ENCODE measurements around the gene EEF1G.
"Not testable (repeated sequence)": the region's sequence is repeated elsewhere in the genome, so short reads cannot be mapped to it uniquely, and the experiment has no call there.

Gene EEF1G

DNA sequence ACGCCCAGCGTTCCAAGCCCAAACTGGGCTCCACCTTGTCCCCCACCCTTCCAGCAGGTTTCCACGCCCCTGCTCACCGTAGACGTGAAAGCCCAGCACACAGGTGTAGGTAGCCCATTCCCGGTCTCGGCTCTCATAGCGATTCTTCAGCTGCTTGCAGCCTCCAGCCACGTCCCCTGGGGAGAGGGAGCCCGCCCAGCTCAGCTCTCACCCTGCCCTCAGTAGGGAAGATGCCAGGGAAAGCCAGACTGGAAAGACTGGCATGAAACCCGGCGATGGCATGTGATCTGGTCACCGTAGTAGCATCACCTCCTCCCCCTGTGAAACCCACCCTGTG lies 29.3 kb upstream of the EEF1G start:
- no peak for DNase-seq

DNA sequence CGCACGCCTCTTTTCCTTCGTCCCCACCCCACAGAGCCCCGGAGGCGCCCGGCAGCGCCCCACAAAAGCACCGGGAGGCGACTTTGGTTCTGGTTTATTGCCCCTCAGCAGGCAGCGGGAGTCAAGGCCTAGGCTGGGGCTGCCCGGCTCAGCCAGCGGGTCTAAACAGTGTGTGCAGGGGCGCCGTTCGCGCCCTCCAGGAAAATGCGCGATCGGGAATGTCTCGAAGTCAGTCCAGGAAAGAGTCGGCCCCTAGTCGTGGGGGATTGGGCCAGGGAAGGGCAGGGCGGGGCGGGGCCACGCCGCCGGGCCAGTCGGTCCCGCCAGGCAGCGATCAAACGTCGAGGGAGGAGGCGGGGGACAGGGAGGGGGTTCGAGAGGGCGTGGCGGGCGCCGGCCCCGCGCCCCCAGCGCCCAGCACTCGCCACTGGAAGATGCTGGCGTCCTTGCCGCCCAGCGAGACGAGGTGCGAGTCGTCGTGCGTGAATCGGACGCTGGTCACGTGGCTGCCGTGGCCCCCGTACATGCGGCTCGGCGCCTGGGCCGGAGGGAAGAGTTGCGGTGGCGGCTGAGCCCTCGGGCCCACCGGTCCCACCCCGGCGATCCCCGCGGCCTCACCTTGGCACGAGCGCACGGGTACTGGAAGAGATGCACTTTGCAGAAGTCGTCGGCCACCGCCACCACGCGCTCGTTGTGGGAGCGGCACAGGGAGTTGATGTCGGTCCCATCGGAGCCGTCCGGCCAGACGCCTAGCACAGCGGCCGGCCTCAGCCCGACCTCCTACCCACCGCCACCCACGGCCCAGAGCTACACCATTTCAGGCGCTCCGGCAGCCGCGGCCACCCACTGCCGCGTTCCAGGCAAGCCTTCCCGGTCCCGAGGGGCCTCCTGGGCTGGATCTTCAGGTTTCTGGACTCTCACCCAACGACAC lies 28.7 kb upstream of the EEF1G start:
- no peak for DNase-seq

DNA sequence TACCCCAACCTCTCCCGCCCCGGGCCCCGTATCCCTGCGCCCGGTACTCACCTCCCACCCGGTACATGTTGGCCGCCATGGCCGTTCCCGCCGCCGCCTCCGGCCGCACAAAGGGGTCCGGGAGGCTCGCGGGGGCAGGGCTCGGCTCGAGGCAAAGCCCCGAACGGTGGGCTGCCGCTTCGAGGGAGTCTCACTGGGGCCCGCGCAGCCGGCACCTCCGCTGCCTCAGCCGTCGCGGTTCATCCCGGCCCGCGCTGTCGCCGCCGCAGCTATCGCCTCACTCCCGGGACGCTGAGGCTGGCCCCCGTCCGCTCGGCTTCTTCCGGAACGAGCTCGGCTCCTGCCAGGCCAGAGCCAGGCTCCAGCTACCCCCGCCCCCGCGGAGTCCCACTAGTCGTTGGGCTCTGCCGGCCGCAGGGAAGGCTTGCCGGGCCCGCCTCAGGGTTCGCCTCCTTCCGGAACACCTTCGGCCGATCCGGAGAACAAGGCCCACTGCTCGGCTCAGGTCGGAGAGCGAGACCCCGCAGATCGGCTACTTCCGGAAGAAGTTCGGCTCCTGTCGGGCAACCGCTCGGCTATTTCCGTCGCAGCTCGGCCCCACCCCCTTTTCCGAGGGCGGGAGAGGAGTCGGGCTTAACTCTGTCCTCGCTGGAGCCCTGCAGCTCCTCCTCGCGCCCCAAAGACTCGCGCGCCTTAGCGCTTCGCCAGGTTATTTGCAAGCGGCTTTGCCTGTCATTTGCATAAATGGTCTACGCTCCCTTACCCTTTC lies 27.9 kb upstream of the EEF1G start, which contains the start of gene MTA2:
Gene MTA2, minus strand, starts transcription at position 494 of the 769 bp plus-strand sequence. Its CDS starts 415 bp downstream, at position 79.
- peak; percentile 96 to 98 (median 97) for DNase-seq

DNA sequence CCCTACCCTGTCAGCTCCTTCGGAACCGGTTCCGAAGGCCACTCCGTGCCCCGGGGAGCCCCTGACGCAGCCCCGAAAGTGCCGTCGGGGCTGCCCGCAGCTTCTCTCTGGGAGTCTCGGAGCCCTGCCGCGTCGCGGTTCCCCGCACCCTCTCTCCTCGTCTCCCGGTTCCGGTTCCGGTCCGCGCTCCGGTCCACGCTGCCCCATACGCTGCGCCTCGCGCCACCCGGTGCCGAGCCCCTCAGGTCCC lies 27.4 kb upstream of the EEF1G start:
- DNase-seq, result peak in 2 of 4 experiments; percentile 37 to 41

DNA sequence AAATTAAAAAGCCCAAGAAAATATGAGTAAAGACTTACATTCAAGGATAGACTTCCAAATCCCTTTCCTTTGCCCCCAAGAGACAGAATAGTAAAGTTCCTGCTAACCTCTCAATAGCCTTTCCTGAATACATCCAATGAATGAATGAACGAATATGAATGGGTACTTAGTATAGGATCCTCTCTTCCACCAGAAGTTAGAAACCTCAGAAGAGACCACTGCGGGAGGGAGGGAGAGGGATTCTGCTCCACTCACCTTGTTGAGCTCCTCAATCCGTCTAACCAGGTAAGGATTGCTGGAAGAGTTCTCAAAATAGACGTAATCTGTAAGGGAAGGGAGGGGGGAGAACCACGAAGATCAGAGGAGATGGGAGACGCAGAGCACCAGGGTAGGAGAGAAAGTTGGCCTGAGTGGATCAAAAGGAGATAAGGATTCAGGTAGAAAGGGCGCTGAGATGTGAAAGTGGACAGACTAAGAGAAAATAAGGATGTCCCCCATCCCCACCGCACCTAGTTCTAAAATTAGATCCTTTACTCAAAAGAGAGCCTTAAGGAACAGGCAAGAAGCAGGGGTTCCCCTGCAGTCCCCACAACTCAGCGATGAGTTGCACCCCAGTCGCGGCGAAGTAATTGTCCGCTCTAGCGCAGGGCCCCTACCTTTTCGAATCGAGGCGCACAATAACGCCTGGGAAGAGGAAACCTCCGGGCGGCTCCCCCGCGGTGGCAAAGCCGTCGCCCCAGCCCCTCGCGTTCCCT lies 26.9 kb upstream of the EEF1G start:
- DNase-seq, result no peak

DNA sequence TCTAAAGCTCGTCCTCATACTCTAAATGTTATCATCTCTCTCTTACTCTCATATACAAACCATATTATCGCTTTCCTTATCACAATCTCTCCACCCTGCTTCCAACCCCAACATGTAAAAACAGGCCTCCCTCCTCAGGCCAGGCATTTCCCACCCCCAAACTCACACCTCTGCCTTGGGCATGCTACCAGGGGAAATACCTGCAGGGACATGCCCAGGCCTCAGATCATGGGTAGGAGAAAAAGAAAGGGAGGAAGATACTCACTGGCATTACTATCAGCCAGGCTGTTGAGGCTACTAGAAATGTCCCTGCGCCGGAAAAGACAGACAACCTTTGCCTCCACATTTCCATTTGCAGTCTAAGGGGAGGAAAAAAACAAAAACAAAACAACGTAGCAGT lies 26.2 kb upstream of the EEF1G start:
- DNase-seq, result no peak

DNA sequence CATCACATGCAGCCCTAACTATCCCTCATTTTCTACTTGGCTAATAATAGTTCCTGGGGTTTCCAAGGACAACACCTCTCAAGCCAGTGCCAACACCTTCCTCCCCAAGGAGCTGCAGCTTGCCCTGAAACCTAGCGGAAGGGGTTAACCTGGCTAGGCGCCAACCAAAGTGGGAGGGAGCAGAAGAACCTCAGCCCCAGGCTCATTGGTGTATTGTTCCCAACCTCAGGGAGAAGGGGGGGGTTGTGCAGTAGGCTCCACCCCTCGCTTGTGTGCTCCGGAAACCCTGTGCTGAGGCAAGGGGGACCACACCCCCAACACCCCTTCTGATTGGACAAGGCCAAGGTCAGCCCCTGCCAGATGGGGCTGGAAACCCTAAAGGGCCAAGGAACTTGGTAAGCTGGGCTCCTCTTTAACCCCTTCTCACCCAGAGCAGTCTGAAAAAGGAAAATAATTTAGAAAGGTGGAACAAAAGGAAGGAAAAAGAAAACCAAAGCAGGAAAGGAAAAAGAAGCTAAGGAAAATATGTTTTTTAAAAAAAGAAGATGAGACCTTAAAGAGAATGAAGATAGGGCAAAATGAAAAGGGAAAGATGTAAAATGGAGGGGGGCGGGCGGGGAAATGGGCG lies 25.5 kb upstream of the EEF1G start:
- DNase-seq, result peak; percentile 90 to 95 (median 92)

DNA sequence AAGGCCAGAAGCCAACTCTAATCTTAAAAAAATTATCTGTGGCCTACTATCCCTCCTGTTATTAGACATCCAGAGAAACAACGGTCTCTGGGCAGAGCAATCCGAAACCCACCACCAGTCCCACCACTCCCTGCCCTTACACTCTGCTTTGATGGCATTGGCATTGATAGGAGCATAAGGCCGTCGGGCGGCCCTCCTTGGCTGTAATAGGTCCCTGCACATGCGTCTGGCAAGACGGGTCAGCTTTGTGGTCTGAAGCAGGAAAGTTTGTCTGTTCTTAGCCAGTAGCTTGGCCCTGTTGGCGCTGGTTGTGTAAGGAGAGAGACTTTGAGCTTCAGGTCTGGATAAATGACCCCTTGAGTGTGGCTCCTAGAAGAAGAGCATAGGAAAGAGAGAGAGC lies 21.4 kb upstream of the EEF1G start:
- DNase-seq, result no peak

DNA sequence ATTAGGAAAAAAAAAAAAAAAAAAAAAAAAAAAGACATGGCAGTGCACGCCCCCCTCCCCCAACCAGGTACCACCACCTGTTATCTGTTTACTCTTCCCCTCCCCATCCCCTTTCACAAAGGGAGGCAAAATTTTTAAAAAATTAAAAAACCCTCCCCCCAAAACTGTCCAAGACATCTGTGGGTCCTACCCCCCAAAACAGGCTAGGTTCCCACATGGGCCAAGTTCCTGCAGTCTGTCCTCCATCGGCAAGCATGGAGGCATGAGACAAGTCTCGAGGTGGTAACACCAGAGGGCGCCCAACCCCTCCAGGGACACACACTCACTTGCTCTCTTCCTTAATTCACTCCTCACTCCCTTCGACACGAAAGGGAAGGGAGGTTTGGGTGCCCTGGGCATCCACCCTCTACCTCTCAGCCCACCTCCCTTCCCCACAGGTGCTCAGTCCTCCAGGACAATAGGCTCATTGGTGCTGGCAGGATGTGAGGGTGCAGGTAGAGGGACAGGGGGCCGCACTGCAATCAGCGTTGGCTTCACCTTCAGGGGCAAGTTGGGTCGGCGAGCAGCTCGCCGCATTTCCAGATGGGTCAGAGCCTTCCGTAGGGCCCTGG lies 19.8 kb upstream of the EEF1G start:
- peak; percentile 26 to 64 (median 56) for DNase-seq

DNA sequence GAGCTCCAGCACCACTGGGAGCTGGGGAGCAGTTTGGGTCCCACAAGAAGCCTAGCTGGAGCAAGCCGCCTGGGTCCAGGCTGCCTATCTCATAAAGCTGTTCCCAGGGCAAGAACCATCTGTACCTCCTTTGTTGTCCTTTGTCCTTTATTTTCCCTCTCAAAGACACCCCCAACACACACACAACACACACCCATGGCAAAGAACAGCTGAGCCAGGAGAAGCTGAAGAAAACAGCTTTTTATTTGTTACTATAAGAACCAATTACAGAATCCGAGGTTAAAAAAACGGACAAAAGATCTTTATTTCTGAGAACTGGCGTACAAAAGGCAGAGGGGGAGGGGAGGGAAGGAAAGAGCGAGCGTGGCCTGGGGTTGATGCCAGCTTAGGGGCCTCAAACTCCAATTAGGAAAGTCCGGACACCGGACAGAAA lies 19.3 kb upstream of the EEF1G start:
- DNase-seq, result no peak

DNA sequence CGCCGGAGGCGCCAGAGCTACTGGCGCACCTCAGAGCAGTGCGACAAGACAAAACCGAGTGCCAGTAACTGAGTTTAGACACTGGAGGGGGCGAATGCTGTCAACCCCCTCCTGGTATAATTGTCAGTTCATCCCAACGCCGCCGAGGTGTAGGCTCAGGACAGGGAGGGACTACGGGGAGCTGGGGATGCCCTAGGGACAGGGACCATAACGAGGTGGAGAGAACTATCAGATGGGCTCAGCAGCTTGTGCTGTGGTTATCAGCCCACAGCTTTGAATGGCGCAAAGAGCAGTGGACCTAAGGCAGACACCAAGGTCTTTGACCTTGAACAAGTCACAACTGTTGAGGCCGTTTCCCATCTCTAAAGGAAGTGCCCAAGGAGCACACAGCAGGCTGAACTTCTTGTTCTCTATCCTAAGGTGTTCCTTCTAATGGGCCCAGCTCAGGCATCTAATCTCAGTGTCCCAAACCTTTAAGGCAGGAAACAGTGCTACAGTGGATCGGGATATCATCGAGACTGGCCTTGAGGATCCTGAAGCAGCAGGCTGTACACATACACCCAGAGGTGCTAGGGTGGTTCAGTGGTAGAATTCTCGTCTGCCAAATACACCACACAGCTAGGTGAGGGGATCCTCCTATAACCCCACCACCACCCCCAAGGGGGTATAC lies 18.6 kb upstream of the EEF1G start:
- DNase-seq, result no peak

DNA sequence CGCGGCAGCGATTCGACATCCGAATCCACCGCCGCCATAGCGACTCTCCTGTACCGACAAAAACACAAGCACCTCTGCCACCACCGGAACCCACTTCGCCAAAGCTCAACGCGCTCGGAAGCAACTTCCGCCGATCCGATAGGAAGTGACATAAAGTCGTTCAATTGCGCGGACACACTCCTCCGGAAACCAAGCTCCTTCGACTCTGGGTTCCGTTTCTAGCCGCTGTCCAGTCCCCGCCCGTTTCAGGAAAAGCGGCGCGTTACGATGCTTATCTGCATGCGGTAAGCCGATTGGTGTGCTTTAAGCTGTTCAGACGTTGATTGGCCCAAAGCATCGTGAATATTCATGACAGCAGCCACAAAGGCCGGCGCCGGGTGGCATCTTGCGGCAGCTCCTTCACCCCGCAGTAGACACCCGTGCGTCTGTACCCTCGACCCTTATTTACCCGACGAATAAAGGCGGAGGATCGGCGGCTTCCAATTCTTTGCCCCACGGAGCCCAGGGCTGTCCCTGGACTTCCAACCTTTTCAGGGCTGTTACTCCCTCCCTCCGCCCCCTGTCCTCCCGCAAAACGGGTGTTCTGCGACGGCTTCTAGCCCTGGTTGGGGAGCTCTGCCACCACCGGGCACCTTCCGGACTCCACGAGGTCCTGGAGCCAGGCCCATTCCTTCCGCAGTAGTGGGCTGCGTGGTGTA lies 17.9 kb upstream of the EEF1G start, which contains the start of gene TUT1:
Gene TUT1, minus strand, starts transcription at position 76 of the 698 bp plus-strand sequence. Its CDS starts 38 bp downstream, at position 38.
- peak; percentile 85 to 90 (median 89) for DNase-seq

DNA sequence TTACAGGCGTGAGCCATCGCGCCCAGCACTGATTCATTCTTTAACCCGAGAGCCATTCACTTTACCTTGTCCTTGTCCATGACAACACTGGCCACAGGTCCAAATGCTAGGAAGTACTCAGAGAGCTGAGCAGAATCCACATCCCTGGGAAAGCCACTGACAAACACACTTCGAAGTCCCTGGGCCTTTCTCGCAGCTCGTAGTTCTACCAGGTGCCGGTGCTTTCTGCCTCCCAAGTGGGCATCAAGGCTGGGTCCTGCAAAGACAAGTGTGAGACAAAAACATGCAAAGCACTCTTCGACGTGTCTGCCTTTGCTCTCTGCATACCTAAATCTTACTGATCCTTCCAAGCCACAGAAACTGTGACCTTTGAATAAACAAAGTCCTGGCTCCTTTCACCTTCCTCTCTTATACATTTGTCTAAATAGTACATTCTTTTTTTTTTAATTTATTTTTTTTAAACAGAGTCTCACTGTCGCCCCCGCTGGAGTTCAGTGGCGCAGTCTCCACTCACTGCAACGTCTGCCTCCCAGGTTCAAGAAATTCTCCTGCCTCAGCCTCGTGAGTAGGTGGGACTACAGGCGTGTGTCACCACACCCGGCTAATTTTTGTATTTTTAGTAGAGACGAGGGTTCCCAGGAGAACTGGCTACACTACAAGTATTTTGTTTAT lies 15.4 kb upstream of the EEF1G start:
- DNase-seq, result no peak

DNA sequence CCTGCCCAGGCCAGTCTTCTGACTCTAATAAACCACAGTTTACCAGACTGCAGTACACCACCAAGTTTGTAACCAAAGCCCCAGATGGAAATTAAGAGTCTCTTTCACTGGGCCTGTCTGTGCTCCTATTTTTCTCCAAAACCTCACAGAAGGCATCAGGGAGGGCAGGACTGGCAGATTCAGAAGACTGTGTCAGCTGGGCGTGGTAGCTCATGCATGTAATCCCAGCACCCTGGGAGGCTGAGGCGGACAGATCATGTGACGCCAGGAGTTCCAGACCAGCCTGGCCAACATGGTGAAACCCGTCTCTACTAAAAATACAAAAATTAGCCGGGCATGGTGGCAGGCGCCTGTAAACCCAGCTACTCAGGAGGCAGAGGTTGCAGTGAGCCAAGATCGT lies 11.7 kb upstream of the EEF1G start:
- DNase-seq, result not testable (repeated sequence)

DNA sequence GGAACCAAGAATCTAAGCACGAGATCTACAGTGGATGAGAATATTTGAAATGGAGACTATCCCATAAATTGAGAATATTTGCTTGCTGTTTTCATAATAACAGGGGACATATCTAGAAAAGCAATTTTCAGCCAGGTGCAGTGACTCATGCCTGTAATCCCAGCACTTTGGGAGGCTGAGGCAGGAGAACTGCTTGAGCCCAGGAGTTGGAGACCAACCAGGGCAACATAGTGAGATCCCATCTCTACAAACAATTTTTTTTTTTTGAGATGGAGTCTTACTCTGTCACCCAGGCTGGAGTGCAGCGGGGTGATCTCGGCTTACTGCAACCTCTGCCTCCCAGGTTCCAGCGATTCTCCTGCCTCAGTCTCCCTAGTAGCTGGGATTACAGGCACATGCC lies 8.0 kb upstream of the EEF1G start:
- DNase-seq, result not testable (repeated sequence)

DNA sequence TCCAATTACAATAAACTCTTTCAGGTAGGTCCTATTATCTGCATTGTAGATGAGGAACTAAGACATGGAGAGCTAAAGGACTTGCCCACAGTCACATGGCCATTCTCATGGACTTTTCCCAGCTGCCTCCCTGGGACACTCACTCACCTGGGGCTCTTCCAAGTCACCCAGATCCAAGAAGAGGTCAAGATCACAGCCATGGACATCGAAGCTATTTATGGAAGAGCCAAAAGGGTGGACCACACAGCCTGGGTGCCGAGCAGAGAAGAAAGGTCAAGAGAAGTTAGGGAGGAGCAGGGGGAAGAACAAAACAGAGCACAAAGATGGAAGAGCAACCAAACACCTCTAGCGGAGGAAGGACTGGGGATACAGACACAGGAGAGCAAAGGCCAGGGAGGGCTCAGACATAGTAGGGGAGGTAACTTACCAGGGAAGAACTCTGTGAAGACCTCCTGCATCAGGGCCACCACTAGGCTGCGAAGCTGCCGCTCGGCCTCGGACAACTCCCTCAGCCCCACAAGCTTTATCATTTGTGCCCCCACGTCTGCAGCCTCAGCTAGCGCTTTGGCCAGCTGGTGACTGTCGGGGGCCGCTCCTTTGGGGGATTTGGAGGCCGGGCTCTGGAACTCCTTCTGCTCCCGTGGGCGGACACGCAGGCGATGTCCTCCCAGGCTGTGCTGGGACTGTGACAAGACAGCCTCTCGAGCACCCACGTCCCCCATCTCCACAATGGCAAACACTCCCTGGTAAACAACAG lies 7.4 kb upstream of the EEF1G start:
- DNase-seq, result no peak

DNA sequence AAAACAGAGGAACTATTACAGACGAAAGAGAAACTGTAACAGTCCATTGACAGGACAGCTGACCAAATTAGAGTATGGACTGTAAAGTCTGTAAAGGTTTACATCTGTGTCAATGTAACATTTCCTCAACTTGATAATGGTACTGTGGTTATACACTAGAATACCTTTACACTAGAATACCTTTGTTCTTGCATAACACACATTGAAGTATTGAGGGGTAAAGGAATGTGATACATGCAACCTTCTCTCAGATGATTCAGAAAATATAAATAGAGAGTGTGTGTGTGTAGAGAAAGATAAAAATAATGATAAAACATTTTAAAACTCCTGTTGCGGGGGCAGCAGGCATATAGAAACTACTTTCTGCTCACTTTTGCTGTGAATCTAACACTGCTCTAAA lies 5.6 kb upstream of the EEF1G start:
- DNase-seq, result no peak

DNA sequence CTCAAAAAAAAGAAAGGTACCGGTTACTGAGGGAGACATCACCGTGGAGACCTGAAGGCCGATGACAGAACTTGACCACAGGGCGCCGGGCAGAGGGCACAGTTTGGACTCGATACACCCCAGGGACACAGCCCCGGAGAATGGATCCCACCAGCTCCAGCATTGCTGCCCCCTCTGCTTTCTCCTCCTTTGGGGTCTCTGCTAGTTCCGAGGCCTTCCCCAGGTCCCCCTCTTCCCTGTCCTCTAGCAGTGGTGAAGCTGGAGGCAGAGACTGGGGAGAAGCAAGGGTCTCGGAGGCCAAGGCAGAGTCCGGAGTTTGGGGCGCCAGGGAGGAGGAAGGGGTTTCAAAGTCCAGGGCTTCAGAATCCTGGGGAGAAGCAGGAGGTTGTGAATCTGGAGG lies 4.8 kb upstream of the EEF1G start:
- no peak for DNase-seq

DNA sequence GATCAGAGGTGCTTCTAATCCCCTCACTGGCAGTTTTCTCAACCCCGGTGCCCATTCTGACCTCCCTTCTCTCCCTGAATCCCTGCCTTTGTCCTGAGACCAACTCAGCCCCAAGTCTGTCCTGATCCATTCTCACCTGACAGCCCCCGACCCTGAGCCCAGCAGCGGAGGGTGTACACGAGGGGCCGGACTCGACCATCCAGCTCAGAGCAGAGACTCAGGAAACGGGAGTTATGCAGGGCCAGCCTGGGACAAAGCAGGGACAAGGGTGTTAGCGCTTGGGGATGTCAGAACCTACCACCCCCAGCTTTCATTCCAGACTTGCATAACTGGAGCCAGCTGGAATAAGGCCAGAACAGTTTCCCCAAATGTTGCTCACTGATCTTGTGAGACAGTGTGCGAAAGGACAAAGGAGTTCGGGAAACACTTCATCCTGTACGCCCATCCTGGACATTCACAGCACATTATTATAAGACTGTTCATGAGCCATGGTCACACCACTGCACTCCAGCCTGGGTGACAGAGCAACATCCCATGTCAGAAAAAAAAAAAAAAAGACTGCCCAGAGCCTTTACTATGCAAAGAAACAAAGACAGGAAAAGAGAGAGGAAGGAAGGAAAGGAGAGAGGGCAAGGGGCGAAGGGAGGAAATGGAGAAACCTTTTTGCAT lies 3.5 kb upstream of the EEF1G start:
- DNase-seq, result no peak
